LHCN-M2 (cell line): Measurements from ENCODE around the gene CEP78. TPM values are rescaled to one million over a fixed set of nuclear protein-coding genes. Genes with fewer than 3 reads are reported as not detected.

ENCODE experiments used
- DNase-seq: peaks from one replicate; pipeline ENCODE4 v3.0.0-alpha.2; 2012; ENCODE audit warnings: low read depth
- total RNA-seq: library from RNA; depleted of rRNA; stranded (reverse); fragments of >200 nt; gene quantifications from 2 replicates; pipeline ENCODE4 v1.2.3, GENCODE V29; 2014

The CEP78 gene
- total RNA-seq, 1 experiment from 2014 or later: 34.2 TPM

DNA sequence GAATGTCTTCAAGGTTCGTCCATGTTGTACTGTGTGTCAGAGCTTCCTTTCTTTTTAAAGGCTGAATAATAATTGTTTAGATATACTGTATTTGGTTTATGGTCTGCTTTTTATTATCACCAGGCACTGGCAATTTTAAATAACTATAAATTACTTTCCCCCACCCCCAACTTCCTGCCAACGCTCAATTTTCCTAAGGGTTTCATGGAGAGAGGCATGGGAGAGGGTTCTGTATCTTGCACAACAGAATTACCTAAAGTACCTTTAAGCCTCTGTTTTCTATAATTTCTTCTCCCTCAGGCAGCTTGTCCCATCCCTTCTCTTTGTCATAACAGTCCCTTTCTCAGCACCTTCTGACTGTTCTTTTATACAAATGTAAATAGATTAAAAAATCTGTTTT is 71.5 kb downstream of the CEP78 start:
- no peak for DNase-seq

DNA sequence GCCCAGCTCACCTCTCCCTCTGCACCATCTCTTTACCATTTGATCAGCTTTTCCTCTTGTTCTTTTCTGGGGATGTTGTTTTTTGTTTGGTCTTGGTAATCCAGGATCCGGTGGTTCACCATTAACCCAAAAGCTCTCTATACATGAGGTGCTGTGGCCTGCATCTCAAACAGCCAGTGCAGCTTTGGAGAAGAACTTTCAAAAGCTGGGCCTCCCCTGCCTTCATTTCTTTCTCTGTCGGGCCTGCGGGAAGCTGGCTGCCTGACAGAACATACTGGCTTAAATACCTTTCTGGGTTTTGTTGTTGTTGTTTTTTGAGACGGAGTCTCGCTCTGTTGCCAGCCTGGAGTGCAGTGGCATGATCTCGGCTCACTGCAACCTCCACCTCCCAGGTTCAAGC is 73.2 kb downstream of the CEP78 start:
- no peak for DNase-seq

DNA sequence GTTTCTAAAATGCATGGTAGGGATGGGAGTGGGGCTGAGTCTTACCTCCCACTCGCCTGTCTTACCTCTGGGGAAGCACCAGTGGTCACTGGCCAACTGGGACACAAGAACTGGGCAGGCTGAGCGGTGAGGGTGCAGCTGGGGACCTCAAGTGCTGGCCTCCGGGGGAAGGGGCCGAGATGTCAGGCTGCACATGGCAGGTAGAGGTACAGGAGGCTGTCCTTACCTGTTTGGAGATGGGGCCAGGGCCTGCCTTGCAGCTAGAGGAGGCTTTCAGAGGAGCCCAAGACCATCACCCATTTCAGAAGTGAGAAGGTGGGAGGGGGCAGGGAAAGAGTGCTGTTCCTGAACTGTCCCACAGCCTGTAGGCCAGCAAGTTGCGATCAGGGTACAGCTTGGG is 75.2 kb downstream of the CEP78 start:
- DNase-seq: no peak

DNA sequence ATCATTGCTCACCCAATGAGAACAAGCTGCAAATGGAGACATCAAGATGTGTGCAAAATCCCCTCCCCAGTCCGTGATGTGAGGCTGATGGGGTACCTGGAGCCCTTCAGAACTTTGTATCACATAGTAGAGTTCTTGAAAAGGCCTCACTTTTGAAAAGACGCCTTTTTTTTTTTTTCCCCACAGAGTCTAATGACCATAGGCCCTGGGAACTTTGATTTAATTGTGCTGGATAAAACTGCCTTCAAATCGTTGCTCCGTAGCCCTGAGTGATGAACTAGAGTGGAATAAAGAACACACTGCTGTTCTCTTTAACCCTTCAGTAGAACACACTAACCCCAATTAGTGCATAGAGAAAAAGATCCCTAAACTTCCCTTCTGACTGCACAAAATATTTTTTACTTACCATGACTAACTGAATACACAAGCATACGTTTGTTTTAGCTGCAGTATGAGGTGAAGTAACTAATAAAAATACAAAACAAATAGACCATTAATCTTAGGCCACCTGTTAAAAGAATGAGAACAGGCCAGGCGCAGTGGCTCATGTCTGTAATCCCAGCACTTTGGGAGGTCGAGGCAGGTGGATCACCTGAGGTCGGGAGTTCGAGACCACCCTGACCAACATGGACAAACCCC is 76.1 kb downstream of the CEP78 start:
- no peak for DNase-seq

DNA sequence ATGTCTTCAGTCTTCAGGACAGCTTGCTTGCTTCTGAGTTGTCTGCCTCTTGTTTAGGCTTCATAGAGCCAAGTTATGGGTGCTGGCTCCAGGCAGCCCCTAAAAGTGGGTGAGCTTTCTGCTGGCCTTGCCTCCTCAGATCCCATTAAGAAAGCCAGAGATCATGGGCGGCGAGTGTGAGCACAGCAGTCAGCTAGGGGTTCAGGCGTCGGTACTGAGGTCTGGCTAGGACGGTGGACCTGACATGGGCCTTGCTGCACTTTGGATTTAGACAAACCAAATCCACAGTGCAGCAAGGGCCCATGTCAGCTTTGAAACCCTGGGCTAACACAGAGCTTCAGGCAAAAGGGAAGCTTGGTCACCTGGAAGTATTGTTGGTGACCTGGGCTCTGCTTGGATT is 78.7 kb downstream of the CEP78 start:
- no peak for DNase-seq

DNA sequence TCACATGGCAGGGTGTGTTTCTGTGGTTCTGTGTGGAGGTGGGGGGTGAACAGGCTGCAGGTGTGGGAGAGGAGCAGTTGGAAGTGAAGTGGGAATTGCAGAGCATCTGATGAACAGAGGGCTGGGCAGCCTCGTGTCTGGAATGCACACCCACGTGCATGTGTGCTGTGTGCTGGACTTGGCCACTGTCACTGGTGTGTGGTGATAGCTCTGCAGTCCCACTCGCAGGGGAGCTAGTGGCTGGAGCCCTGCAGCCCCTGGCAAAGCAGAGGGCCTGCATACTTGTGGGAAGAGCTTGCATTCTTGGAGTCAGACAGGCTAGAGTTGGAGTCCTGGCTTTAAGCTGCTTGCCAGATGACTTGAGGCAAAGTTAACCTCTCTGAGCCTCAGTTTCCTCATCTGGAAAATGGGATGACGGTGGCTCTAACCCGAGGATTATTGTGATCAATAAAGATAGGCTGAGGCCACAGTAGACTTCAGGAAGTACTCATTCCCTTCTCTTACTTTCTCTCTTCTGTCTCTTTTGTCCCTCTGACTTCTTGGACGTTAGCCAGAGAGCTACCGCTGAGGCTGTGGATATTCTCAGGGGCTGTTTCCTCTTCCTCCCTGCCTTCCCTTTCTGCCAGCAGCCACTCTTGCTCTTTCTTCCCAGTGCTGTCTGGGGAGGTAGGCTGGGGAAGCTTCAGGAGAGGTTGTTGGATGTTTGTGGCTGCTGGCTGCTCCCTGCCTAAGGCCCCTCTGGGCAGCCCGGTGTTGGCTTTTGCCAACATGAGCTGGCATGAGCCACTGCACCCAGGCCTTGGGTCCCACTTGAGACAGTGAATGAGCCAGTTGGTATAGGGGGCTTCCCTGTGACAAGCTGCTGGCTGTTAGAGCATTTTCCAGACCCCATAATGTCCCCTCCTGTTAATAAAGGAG is 79.3 kb downstream of the CEP78 start:
- DNase-seq: no peak

DNA sequence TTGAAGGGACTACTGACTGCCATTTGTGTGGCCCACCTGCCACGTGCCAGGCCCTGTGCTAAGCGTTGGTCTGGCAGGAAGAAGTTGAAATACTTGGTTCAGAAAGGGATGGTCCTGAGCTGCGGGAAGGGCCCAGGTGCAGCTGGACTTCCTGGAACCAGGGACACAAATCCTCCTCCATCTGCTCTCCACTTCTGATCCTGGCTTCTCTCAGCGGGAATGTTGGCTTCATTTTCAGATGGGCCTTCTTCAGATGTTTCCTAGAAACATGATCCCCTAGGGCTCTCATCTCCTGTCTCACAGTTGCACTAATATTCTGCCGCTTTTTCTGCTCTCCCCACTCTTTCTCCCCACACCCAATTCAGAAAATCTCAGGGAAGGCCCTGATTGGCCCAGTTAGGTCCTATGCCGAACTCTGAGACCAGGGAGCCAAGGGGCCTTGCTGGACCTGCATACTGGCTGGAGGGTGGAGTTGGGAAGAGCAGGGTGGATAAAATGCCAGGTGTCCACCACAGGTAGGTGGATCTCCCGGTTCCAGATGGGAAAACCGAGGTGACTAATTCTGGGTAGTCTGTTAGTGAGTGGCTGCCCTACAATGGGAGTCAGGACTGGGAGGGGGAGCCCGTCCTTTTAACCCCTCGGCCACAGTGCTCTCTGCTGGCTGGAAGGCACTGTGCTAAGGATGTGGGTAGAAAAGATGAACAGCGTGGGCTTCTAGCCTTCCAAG is 80.5 kb downstream of the CEP78 start:
- no peak for DNase-seq

DNA sequence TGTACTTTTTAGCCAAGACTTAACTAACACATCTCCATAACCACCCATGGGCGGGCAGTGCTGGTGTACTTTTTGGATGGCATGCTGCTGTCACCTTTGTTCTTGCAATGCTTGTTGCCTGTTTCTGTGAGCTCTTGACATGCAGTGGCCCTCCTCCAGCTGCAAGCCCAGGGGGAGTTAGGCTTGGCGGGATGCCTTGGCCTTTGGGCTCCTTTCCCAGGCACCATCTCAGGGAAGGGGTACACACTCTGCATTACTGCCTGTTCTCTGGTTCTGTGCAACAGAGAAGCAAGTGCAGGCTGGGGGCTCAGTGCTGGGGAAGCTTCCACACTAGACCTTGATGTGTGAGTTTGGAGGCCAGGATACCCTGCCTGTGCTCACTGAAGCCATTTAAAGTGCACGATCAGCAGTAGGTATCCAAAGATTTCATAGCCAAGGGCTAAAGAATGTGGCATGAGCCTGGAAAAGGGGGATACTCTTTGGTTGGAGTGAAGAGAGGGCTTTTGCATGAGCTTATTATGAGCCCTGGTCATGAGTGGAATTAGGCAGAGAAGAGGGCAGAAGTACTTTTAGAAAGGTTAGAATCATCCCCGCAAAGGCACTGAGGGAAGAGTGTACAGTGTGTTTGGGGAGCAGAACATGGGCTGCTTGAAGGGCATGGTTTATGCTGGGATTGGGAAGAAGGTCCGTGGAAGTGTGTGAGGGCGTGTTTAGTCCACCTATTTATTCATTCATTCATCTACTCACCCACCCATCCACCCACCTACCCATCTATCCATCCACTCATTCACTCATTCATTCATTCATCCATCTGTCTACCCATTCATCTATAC is 83.5 kb downstream of the CEP78 start:
- no peak for DNase-seq

DNA sequence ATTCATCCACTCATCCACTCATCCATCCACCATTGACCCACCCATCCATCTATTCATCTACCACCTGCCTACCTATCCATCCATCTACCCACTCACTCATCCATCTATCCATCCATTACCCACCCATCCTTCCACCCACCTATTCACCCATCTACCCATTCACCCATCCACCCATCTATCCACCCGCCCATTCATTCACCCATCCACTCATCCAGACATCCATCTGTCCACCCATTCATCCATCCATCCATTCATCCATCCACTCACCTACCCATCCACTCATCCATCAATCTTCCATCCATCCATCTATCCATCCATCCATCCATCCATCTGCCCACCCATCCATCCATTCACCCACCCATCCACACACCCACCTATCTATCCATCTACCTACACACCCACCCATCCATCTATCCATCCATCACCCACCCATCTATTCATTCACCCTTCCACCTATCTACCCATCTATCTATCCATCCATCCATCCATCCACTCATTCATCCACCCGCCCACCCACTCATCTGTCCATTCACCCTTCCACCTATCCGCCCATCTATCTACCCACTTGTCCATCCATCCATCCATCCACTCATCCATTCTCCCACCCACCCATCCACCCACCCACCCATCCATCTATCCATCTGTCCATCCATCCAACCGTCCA is 84.3 kb downstream of the CEP78 start:
- no peak for DNase-seq

DNA sequence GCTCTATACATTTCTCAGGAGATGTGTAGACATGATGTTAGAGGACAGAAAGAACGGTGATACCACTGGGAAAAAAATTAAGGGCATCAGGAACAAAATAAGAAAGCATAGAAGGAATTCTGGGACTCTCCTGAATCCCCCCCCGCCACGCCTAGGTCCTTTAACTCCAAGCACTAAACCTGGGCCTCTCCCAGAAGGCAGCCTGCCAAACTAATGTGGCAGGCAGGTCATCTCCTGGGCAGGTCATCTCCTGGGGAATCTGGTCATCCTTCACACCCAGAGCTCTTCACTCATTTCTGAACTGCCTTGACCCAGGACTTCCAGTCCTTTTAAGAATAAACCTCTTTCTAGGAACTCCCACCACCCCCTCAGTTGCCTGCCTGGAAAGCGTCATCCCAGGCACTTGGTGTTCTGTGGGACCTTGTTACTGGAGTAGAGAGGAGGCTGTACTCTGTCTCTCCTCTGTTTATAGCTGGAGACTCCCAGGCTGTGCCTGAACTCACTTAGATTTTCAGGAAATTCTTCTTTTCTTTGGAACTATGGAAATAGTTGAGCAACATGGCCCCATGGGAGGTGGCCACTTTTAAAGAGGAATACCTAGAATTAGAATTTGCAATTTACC is 85.1 kb downstream of the CEP78 start:
- DNase-seq: no peak

DNA sequence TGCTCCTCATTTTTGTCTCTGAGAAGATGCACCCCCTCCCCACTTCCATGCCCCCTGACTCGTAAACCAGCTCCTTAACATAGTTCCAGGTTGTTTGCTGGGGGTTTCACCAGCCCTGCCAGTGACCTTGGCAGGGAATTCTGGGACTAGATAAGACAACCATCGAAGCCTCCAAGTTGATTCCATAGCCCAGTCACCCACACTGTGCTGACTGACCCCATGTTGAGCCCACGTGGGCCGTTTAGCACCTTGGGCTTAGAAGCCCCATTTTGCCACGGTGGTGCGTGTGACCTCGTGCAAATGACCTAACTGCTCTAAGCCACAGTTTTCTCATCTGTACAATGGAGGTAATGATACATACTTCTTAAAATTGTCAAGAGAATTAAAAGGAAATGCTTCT is 85.6 kb downstream of the CEP78 start:
- no peak for DNase-seq

DNA sequence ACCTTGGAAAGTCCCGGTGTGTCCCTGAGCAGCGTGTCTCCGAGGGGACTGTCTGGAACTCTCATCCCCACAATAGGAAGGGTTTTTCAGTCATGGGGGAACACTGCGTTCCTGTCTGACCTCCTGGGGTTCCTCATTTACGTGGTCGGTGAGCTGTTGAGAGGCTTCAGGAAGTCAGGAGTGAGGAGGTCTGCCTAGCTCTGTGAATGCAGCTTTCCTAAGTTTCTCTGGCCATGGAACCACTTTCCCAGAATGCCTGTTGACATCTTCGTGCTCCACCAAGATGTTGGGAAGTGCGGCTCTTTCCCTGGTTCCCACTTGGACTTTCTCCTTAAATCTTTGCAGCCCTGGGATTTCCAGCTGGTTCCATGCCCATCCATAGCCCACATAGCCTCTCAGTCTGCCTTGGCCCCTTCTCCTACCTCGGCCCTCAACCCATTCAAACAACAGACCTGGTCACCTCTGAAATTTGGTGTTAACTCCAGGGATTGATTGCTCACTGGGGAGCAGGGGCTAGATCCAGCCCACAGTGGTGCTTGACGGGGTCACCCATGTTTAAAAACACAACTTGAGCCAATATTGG is 88.3 kb downstream of the CEP78 start:
- no peak for DNase-seq

DNA sequence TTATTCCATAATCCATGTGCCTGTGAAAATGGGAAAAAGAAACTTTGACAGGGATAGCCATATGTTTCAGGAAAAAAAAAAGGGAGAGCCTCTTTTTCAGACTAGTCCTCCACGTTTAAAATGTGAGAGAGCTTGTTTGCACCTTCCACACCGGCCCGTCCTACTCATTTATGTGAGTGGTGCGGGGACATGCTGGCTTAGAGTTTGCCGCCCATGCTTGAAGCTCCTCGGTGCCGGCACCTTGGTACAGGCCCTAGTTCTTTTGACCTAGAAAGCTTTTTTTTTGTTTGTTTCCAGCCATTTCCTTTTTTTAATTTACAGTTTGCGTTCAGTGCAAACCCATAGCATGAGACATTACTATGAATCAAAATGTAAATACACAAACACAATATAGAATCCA is 88.8 kb downstream of the CEP78 start:
- no peak for DNase-seq

DNA sequence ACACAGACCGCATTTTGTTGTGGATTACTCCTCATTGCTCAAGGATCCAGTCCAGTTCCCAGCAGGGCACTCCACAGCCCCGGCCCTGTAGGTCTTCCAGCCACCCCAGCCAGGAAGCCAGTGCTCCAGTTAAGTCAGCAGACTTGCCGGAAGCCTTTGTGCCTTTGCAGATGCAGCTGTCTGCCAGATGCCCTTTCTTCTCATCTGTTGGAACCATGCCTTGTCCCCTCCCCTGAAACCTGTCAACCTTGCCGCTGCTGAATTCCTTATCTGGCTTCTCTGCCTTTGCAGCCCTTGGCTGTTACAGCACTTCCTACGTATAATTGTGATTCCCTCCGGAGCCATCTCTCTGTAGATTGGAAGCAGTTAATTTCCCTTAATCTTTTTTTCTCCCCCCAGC is 89.5 kb downstream of the CEP78 start:
- peak; percentile 86 for DNase-seq

DNA sequence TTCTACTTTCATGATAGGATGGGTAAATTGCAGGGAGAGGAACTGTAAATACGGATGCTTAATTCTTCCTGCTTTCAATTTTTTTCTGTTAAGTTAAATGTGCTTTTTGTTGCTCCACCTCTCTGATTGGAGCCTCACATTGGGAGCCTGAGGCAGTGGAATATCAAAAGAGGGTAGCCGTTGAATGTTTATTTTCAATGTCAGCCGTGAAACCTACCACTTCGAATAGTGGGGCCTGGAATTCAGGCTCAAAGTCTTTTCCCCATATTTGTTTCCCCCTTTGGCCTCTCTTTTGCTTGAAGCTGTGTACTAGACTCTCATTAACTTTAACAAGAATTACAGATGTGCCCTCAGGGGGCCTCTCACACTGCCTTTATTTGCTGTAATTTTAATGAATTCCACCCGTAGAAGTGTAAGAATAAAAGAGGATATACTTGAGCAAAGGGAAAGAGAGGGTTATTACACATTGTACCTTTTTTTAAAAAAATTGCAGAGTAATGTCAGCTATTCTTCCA is 90.0 kb downstream of the CEP78 start:
- DNase-seq: no peak

DNA sequence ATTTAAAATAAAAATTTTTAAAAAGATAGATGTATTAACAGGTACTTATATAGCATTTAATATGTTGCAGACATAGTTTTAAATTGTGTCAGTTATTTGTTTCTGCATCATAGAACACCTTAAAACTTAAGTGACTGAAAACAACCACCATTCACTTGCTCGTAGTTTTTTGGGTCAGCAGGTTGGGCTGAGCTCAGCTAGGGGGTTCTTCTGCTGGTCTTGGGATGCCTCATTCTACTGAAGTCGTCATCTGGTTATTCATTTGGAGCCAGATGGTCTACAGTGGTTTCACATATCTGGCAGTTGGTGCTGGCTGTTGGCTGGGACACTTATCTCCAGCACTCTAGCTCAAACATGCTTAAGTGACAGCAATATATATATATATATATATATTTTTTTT is 90.7 kb downstream of the CEP78 start:
- DNase-seq: no peak
